Peyer's patch (tissue), 4 donors: ENCODE results near the gene WDR87. TPM values are rescaled to one million over a fixed set of nuclear protein-coding genes. Genes with fewer than 3 reads are reported as not detected.
A peak's percentile ranks its signal among the peaks of the same experiment; 100 is the strongest.

Experiments
- DNase-seq, 3 donors: peaks; one replicate each; pipeline ENCODE4 v3.0.0-alpha.2; 2017 to 2019
- H3K27ac ChIP-seq, 4 donors: fragments of 200-600 bp; sonication (generic); one replicate each; pipeline ENCODE4 v1.5.1; 2016 to 2019
- H3K27me3 ChIP-seq, 2 donors: fragments of 200-600 bp; sonication (generic); one replicate each; pipeline ENCODE4 v1.5.1; 2019
- H3K36me3 ChIP-seq, 3 donors: fragments of 200-600 bp; sonication (generic); one replicate each; pipeline ENCODE4 v1.5.1; 2016 to 2019
- H3K4me1 ChIP-seq, 4 donors: fragments of 200-600 bp; sonication (generic); one replicate each; pipeline ENCODE4 v1.5.1; 2016 to 2019
- H3K4me3 ChIP-seq, 4 donors: fragments of 200-600 bp; sonication (generic); 1 replicate in 3 of 4; 2 replicates in 1 of 4; pipeline ENCODE4 v1.5.1; 2016 to 2019; ENCODE audit warnings: mild to moderate bottlenecking in 1 of 4
- H3K9me3 ChIP-seq, 4 donors: fragments of 200-600 bp; sonication (generic); one replicate each; pipeline ENCODE4 v1.5.1; 2016 to 2019; ENCODE audit warnings: mild to moderate bottlenecking in 1 of 4
- POLR2A ChIP-seq, 2 donors: fragments of 450-650 bp; IDR thresholded peaks; one replicate each; pipeline ENCODE4 v1.5.1; 2017; ENCODE audit warnings: antibody characterized with exemption in 2 of 2, mild to moderate bottlenecking in 2 of 2, moderate library complexity in 2 of 2
- total RNA-seq, 4 donors: library from RNA; depleted of rRNA; stranded (reverse); fragments of >200 nt; gene quantifications; one replicate each; pipeline ENCODE4 v1.1.0, GENCODE V29; 2016
- TF ChIP-seq, protein P1 (sequence below), 6 experiments: fragments of 450-650 bp in 4 of 6; fragments of 200-600 bp in 2 of 6; sonication (generic) in 1 of 6; IDR thresholded peaks; one replicate each; pipeline ENCODE4 v1.5.1; 2017 to 2019; ENCODE audit warnings: antibody characterized with exemption in 6 of 6, mild to moderate bottlenecking in 3 of 6, moderate library complexity in 1 of 6

Gene WDR87
- total RNA-seq, 4 donors from 2014 or later: not detected

DNA sequence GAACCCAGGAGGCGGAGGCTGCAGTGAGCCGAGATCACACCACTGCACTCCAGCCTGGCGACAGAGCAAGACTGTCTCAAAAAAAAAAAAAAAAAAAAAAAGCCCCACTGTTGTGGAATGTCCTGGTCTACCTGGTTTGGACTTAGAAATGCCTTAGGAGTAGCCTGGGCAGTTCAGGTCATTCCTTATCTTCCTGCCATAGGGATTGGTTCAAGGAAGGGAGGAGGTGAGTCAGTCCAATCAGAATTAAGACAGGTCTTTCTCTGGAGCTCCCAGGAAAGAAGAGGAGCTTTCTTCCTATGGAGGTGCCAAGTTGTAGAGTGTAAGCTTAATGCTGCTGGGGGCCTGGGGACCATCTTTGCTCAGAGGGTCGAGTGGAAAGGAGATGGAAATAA lies 45.4 kb upstream of the WDR87 start:
- no peak for DNase-seq
- H3K36me3 ChIP-seq: peaks cover 0 to 3% (median 0%) of the 10 kb centered on the region in 3 donors
- H3K27me3 ChIP-seq: no peaks in the 10 kb centered on the region
- no peaks in the 10 kb centered on the region for H3K9me3 ChIP-seq
- H3K4me3 ChIP-seq: no peak overlapping the region
- peaks cover 0 to 19% (median 2%) of the 10 kb centered on the region in 4 donors for H3K4me1 ChIP-seq
- peak overlapping the region in 1 of 4 donors; percentile 31 for H3K27ac ChIP-seq
- TF ChIP-seq POLR2A (IDR thresholded peaks at IDR 0.05): no peak

DNA sequence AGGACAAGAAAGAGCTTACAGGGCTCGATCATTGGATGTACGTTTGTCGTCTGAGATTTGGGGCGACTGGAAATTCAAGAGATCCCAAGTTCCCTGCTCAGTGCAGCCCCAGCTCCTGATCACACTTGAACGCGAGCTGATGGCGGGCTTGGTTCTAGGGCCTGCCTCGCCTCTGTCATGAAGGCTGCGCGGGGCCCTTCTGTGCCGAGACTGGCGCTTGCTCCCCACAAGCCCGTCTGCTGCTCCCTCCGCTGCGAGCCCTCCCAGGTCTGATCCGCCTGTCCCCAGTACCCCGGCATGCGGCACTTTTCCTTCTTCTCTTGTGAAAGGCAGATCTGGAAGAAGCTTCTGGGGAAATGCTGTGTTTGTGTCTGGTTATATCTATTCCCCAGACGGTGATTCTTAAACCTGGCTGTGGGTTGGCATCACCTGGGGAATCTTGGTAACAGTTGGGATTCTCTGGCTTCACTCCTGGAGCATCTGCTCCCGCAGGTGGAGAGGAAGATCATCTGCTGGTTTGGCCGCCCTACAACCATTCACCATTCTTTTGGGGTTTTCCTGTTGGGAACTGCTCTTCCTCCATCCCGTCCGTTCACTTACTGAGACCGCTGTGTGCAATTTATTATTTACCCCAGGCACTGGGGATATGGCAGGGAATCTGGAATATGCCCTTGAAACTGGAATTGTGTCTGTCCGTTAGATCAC lies 44.2 kb upstream of the WDR87 start:
- H3K27ac ChIP-seq: no peak overlapping the region
- H3K9me3 ChIP-seq: no peaks in the 10 kb centered on the region
- no peak for TF ChIP-seq POLR2A (IDR thresholded peaks at IDR 0.05)
- no peaks in the 10 kb centered on the region for H3K27me3 ChIP-seq
- DNase-seq: no peak
- H3K4me3 ChIP-seq: no peak overlapping the region
- peaks cover 0 to 25% (median 2%) of the 10 kb centered on the region in 4 donors for H3K4me1 ChIP-seq
- H3K36me3 ChIP-seq: peaks cover 0 to 3% (median 0%) of the 10 kb centered on the region in 3 donors

DNA sequence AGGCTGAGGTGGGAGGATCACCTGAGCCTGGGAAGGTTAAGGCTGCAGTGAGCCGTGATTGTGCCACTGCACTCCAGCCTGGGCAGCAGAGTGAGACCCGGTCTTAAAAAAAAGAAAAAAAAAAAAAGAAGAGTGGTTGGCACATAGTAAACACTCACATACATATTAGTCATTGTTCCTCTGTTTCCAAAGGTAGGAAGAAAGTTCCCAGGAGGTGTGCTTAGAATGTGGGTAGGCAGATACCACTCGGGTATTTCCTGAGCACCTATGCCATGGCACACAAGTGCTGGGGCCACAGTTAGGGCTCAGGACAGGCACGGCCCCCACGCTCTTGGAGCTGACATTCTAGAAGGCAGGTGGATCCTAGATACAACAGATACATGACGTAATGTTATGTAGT lies 42.0 kb upstream of the WDR87 start:
- H3K27me3 ChIP-seq: no peaks in the 10 kb centered on the region
- DNase-seq: no peak
- H3K36me3 ChIP-seq: peaks cover 0 to 3% (median 0%) of the 10 kb centered on the region in 3 donors
- H3K4me1 ChIP-seq: peaks cover 0 to 37% (median 6%) of the 10 kb centered on the region in 4 donors
- H3K9me3 ChIP-seq: no peaks in the 10 kb centered on the region
- no peak for TF ChIP-seq POLR2A (IDR thresholded peaks at IDR 0.05)
- TF ChIP-seq, protein P1, sequence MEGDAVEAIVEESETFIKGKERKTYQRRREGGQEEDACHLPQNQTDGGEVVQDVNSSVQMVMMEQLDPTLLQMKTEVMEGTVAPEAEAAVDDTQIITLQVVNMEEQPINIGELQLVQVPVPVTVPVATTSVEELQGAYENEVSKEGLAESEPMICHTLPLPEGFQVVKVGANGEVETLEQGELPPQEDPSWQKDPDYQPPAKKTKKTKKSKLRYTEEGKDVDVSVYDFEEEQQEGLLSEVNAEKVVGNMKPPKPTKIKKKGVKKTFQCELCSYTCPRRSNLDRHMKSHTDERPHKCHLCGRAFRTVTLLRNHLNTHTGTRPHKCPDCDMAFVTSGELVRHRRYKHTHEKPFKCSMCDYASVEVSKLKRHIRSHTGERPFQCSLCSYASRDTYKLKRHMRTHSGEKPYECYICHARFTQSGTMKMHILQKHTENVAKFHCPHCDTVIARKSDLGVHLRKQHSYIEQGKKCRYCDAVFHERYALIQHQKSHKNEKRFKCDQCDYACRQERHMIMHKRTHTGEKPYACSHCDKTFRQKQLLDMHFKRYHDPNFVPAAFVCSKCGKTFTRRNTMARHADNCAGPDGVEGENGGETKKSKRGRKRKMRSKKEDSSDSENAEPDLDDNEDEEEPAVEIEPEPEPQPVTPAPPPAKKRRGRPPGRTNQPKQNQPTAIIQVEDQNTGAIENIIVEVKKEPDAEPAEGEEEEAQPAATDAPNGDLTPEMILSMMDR (IDR thresholded peaks at IDR 0.05): no peak
- H3K4me3 ChIP-seq: no peak overlapping the region
- H3K27ac ChIP-seq: no peak overlapping the region

DNA sequence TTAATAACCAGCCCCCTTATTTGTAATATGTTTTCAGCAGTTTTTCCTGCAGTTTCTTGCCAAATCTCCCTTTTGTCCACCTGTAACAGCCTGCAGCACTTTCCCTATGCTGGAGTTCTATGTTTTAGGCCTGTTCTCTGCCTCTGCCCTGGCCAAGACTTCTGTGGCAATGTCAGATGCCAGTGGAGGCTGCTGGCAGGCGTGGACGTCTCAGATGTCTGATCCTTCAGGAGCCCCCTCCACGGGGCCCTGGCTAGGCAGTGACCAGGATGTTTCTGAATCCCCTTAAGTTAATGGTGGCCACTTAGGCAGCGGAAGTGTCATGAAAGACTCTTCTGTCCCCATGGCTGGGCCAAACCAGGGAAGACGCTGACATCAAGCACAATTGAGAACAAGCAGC lies 41.4 kb upstream of the WDR87 start:
- peaks cover 0 to 3% (median 0%) of the 10 kb centered on the region in 3 donors for H3K36me3 ChIP-seq
- no peak for TF ChIP-seq POLR2A (IDR thresholded peaks at IDR 0.05)
- TF ChIP-seq, protein P1 (IDR thresholded peaks at IDR 0.05): no peak
- H3K4me1 ChIP-seq: peaks cover 0 to 36% (median 6%) of the 10 kb centered on the region in 4 donors

DNA sequence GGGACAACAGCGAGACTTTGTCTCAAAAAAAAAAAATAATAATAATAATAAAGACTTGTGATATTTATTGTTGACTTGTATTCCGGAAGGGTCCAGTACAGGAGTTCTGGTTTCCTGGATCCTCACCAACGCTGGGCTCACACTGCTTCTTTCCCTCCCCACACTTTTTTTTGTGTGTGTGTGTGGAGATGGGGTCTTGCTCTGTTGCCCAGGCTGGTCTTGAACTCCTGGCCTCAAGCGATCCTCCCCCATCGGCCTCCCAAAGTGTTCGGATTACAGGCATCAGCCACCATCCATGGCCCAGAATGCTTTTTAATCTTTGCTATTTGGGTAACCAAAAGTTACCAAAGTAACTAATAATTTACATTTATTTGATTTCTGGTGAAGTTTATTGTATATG lies 39.7 kb upstream of the WDR87 start:
- H3K9me3 ChIP-seq: no peaks in the 10 kb centered on the region
- peak overlapping the region in 1 of 4 donors; percentile 55 for H3K27ac ChIP-seq
- H3K4me3 ChIP-seq: no peak overlapping the region
- TF ChIP-seq POLR2A (IDR thresholded peaks at IDR 0.05): no peak
- TF ChIP-seq, protein P1 (IDR thresholded peaks at IDR 0.05): no peak
- H3K36me3 ChIP-seq: peaks cover 0 to 3% (median 0%) of the 10 kb centered on the region in 3 donors
- no peaks in the 10 kb centered on the region for H3K27me3 ChIP-seq
- peak in 1 of 3 donors; percentile 8 for DNase-seq
- H3K4me1 ChIP-seq: peaks cover 0 to 31% (median 5%) of the 10 kb centered on the region in 4 donors

More for the DNA sequence above, 41.4 kb upstream of the WDR87 start:
- no peaks in the 10 kb centered on the region for H3K27me3 ChIP-seq
- H3K4me3 ChIP-seq: no peak overlapping the region
- no peak for DNase-seq
- no peak overlapping the region for H3K27ac ChIP-seq
- no peaks in the 10 kb centered on the region for H3K9me3 ChIP-seq

DNA sequence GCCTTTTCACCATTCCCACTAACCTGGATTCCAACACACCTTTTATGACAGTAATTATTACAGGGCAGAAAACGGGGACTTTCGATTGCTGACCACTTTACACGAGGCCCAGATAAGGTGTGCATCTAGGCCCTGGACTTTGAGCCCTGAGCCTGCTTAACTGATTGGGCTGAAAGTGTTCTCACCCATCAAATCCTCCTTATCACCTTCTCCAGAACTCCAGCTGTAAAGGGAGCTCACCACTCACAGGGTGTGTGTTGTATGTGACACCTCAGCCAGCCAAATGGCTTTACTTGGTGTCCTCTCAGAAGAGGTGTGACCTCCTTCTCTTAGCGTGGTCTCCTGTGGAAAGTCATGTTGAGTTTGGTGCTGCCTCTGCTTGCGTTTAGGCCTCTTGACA lies 37.1 kb upstream of the WDR87 start:
- peak in 2 of 3 donors; percentile 78 to 91 for DNase-seq

More for the DNA sequence above, 37.1 kb upstream of the WDR87 start:
- Histone ChIP-seq H3K4me3 (no peak overlapping the region), H3K4me1 (peaks cover 0 to 46% (median 8%) of the 10 kb centered on the region in 4 donors), H3K36me3 (no peaks in the 10 kb centered on the region), H3K9me3 (no peaks in the 10 kb centered on the region), H3K27me3 (no peaks in the 10 kb centered on the region), H3K27ac (peak overlapping the region in 3 of 4 donors; percentile 78 to 93 (median 84))
- TF ChIP-seq, protein P1 (IDR thresholded peaks at IDR 0.05): no peak
- no peak for TF ChIP-seq POLR2A (IDR thresholded peaks at IDR 0.05)
